HK-2 (cell line): ENCODE results near the gene PNRC1.
"Not testable (repeated sequence)": the region's sequence is repeated elsewhere in the genome, so short reads cannot be mapped to it uniquely, and the experiment has no call there.

Source experiments
- DNase-seq: peaks from one replicate; pipeline ENCODE4 v3.0.0-alpha.2; 2018; ENCODE audit not compliant: unreplicated experiment

The PNRC1 gene

GRCh38 chr6:89080281-89081128 is at the start of gene PNRC1:
Gene PNRC1, plus strand, starts transcription at chr6:89080751. Its CDS starts 144 bp downstream, at chr6:89080895.
- DNase-seq = peak; percentile 100

DNA sequence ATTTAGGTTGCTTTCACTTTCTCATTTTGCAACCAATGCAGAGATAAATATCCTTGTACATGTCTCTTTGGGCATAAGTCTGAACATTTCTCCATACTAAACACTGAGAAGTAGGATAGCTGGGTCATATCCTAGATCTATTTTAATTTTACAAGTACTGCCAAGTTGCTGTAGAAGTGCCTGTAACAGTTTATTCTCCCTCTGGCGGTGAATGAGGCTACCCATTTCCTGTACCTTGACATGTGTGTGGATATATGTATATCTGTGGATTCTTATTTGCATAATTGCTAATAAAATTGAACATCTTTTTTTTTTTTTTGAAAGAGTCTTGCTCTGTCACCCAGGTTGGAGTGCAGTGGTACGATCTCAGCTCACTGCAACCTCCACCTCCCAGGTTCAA is 48.0 kb upstream of the PNRC1 start:
- DNase-seq = no peak

DNA sequence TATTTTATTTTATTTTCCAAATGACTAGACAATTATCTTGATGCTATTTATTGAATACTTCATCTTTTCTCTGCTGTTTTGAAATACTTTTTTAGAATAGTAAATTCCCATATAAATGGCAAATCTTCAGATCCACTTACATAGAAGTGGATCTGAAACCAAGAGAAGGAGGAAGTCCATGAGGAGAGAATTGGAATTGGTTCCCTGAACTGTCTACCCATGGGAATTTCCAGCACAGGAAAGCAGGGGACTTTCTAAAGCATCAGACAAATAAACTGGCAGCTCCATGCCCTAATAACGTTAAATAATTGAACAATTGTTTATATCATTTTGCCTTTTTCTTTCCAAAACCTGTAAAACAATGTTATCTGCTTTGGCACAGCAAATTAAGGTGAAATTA is 47.1 kb upstream of the PNRC1 start:
- no peak for DNase-seq

GRCh38 chr6:89034116-89034515 is 46.4 kb upstream of the PNRC1 start:
- DNase-seq = not testable (repeated sequence)

GRCh38 chr6:89034586-89035251 is 45.8 kb upstream of the PNRC1 start:
- DNase-seq = peak; percentile 42

GRCh38 chr6:89035252-89036101 is 45.1 kb upstream of the PNRC1 start:
- peak; percentile 80 for DNase-seq

GRCh38 chr6:89037141-89037900 is 43.2 kb upstream of the PNRC1 start:
- no peak for DNase-seq

DNA sequence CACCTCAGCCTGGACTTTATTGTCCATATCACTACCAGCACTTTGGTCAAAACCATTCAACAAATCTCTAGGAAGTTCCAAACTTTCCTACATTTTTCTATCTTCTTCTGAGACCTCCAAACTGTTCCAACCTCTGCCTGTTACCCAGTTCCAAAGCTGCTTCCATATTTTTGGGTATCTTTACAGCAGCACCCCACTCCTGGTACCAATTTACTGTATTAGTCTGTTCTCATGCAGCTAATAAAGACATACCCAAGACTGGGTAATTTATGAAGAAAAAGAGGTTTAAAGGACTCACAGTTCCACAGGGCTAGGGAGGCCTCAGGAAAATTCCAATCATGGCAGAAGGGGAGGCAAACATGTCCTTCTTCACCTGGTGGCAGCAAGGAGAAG is 42.7 kb upstream of the PNRC1 start:
- not testable (repeated sequence) for DNase-seq

DNA sequence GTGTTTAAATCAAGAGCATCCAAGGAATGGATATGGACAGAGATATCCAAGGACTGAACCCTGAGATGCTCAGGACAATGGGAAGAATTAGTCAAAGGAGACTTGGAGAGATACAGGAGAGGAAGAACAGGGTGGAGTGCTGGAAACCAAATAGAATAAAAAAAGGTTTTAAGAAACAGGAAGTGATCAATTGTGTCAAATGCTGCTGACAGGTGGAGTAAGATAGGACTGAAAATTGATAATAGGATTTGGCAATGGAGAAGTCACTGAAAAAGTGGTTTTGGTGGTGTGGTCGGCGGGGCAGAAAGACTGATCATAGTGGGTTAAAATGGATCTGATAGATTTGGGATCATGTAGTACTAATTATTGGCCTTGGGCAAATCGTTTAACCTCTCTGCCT is 37.9 kb upstream of the PNRC1 start:
- DNase-seq = no peak

DNA sequence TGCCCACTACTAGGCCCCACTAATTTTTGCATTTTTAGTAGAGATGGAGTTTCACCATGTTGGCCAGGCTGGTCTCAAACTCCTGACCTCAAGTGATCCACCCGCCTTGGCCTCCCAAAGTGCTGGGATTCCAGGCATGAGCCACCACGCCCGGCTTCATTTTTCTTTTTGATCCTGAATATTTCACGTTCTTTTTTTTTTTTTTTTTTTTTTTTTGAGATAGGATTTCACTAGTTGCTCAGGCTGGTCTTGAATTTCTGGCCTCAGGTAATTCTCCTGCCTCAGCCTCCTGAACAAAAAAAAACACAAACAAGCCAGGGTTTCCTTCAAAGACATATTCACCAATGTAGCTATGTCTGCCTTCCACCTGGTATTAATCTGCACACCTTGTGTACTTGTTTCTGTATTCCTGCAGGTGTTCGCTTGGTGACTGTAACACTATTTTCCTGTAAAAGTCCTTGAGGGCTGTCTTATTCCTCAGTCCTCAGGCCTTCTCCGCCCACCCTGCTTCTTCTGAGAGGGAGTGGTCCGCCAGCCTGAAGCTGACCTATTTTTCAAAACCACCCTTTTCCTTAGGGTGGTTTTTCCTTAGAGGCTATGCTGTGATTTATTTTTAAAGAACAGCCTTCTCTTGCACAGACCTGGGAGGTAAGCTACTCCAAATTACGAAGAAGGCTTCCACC is 36.1 kb upstream of the PNRC1 start:
- DNase-seq = no peak

GRCh38 chr6:89045011-89045387 is 35.6 kb upstream of the PNRC1 start:
- DNase-seq = no peak

GRCh38 chr6:89045576-89045975 is 35.0 kb upstream of the PNRC1 start:
- no peak for DNase-seq

DNA sequence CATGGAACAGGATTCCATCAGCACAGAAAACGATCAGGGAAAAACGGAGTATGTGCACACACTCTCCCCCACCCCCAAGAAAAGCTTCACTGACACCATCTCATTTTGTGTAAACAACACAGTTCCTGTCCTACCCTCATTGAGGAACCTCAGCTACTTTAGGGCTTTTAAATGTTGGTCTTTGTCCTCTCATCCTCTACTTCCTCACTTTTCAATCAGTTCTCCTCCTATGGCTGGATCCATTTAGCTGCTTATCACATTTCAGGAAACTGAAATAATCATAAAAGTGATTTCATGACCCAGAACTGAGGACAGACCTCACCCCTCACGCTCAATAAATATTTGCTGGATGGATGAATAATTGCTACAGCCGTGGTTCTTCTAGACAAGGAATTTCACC is 33.1 kb upstream of the PNRC1 start:
- DNase-seq = no peak

DNA sequence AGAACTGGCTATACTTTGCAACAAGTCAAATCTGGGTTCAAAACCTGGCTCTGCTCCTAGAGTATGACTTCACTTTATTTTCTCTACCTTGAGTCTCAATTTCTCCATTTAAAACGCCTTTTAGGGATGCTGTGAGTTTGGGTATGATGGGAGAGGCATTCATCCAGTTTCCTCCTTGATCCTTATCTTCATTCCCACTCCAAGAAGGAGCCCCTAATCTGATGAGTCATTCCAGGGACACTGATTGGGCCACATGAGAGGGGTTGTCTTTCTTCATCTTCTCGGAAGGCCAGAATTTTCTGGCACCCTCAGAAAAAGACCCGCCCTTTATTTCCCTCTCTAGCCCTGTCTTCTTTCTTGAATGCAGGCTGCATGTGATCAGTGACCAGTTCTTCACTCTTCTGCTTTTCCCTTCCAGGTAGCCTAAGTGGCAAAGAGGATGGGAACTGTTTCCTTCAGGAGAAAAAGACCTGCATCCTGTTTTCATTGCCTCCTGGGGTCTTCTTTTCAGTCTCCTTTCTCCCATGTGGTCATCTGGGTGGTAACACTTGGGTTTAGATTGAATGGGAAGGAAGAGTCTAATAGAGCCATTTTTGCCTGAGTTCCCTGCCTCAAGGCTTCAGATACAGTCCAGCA is 32.1 kb upstream of the PNRC1 start:
- no peak for DNase-seq

- DNase-seq = no peak
Observed at GRCh38 chr6:89048985-89049384, 31.6 kb upstream of the PNRC1 start.

- no peak for DNase-seq
Observed at GRCh38 chr6:89050155-89050554, 30.4 kb upstream of the PNRC1 start.

DNA sequence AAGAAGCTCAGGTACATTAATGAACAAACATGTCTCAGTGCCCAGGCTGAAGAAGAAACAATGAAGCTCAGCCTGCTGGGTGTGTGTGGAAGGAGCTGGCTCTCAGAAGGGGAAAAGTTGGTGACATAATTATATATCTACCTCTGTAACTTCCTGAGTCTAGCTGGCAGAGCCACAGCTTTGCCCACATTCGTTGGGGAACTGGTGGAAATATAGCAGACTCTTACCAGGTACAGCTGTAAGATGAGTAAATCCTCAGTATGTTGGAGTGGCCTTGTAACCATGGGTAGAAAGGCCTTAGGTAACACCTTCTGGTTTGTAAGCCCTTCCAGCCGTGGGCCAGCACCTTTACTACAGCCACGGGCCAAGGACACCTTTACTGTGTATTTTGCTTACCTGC is 29.9 kb upstream of the PNRC1 start:
- DNase-seq = no peak

- no peak for DNase-seq
Observed at GRCh38 chr6:89051676-89052075, 28.9 kb upstream of the PNRC1 start.

- no peak for DNase-seq
Observed at GRCh38 chr6:89054208-89054607, 26.3 kb upstream of the PNRC1 start.

DNA sequence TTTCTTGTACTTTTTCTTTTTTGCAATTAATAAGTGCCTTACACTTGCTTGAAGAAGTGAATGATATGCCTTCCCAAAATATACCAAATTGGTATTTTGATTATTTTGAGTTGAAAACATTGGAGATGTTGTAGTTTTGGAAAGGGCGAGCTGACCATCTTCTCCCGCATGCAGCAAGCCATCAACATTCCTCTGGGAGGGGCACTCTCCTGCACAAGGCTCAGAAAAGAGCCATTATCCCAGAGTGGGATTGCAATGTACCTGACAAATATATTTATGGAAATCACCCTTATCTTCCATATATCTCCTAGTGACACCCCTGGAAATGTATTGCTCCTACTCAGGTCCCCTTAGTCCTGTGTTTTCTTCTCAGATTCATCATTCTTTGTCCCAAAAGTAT is 22.8 kb upstream of the PNRC1 start:
- no peak for DNase-seq

DNA sequence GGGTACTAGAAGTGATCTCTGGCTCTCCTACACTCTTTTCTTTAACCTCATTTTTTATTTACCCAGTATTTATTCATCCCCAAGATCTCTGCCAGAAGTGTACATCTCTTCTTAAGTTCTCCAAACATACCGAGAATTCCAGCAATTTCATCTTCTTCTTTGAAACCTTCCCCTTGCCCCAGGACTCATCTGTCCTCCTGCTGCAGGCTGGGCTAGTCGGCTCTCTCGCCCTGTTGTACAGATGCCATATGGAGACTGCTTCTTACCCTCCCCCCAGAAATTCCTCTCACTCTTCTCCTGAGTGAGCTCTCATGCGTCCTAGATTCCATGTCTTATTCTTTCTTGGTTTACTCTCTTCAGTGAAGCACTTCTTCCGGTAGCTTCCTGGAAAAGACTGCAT is 21.9 kb upstream of the PNRC1 start:
- no peak for DNase-seq
